Measurements from ENCODE around the gene TUFM.

GRCh38 chr16:28877655-28878000 is 31.5 kb upstream of the TUFM start:
- no peak for TF ChIP-seq CTCF (IDR thresholded peaks at IDR 0.05)
- TF ChIP-seq POLR2A (IDR thresholded peaks at IDR 0.05), result no peak

Measured in ovary (tissue), 3 donors.